Upper lobe of right lung (tissue), 1 donor: ENCODE results near the gene KLHL26. TPM values are rescaled to one million over a fixed set of nuclear protein-coding genes. Genes with fewer than 3 reads are reported as not detected.
"Not testable (repeated sequence)": the region's sequence is repeated elsewhere in the genome, so short reads cannot be mapped to it uniquely, and the experiment has no call there.

Experiments
- ATAC-seq: fragments of 200-7000 bp; cut with Tn5 transposase; one replicate; pipeline ENCODE4 v1.9.1; 2020; ENCODE audit warnings: mild to moderate bottlenecking, moderate library complexity
- DNase-seq: peaks from one replicate; pipeline ENCODE4 v3.0.0-alpha.2; 2020
- H3K27ac ChIP-seq: fragments of 200-600 bp; one replicate; pipeline ENCODE4 v1.8.0; 2022
- H3K27me3 ChIP-seq: fragments of 200-600 bp; one replicate; pipeline ENCODE4 v1.8.0; 2022; ENCODE audit warnings: mild to moderate bottlenecking
- H3K36me3 ChIP-seq: fragments of 200-600 bp; one replicate; pipeline ENCODE4 v1.8.0; 2022
- H3K4me1 ChIP-seq: fragments of 200-600 bp; one replicate; pipeline ENCODE4 v1.8.0; 2022
- H3K4me3 ChIP-seq: fragments of 200-600 bp; one replicate; pipeline ENCODE4 v1.8.0; 2022; ENCODE audit warnings: mild to moderate bottlenecking
- H3K9me3 ChIP-seq: fragments of 200-600 bp; one replicate; pipeline ENCODE4 v1.8.0; 2022
- CTCF ChIP-seq: fragments of 200-600 bp; IDR thresholded peaks from one replicate; pipeline ENCODE4 v1.8.0; 2022; ENCODE audit warnings: antibody characterized with exemption
- intact Hi-C: fragments of 100-400 bp; cut with DNase I; formaldehyde crosslinking; loops from one replicate; pipeline ENCODE4 v1.11.0; 2022
- total RNA-seq: library from RNA; stranded (reverse); fragmentation: NEBNext Ultra II Directional; extraction: Animal tissue kit (Norgen Biotek cat#: 25700); gene quantifications from one replicate; pipeline ENCODE4 v1.2.1, GENCODE V29; 2021
- donor health status: DM: no; HTN: yes; CAD: no; lungs with severe emphysema.

Gene KLHL26
- total RNA-seq, 1 donor from 2014 or later = 11.8 TPM

GRCh38 chr19:18599485-18599884 lies 37.3 kb upstream of the KLHL26 start:
- no peak for DNase-seq

GRCh38 chr19:18600692-18601397 lies 36.0 kb upstream of the KLHL26 start:
- H3K4me1 ChIP-seq, H3K27ac ChIP-seq, H3K9me3 ChIP-seq, DNase-seq, H3K4me3 ChIP-seq, intact Hi-C loops, H3K36me3 ChIP-seq, ATAC-seq: not testable (repeated sequence)
- H3K27me3 ChIP-seq = peaks cover 58% of the 10 kb centered on the region

More at GRCh38 chr19:18599485-18599884, 37.3 kb upstream of the KLHL26 start:
- TF ChIP-seq CTCF = no peak
- Histone ChIP-seq H3K27me3 (peaks cover 46% of the 10 kb centered on the region), H3K4me1 (peaks cover 16% of the 10 kb centered on the region), H3K9me3 (no peaks in the 10 kb centered on the region), H3K36me3 (no peaks in the 10 kb centered on the region), H3K27ac (no peak overlapping the region), H3K4me3 (no peak overlapping the region)
- ATAC-seq = no peak
- intact Hi-C loops = loop anchor here (10.0 kb wide), 1 partner anchor 255 kb away; no protein-coding TSS in a partner anchor

GRCh38 chr19:18601875-18602274 lies 35.0 kb upstream of the KLHL26 start:
- no peak for DNase-seq
- Histone ChIP-seq H3K27me3 (peaks cover 63% of the 10 kb centered on the region), H3K27ac (no peak overlapping the region), H3K36me3 (no peaks in the 10 kb centered on the region), H3K4me3 (no peak overlapping the region), H3K4me1 (peaks cover 8% of the 10 kb centered on the region), H3K9me3 (no peaks in the 10 kb centered on the region)
- intact Hi-C loops = no loop called here
- no peak for TF ChIP-seq CTCF
- ATAC-seq = no peak

GRCh38 chr19:18603255-18603957 lies 33.4 kb upstream of the KLHL26 start:
- TF ChIP-seq CTCF = peak; percentile 30
- ATAC-seq = peak; percentile 11

GRCh38 chr19:18603958-18604819 lies 32.6 kb upstream of the KLHL26 start:
- Histone ChIP-seq H3K4me3 (no peak overlapping the region), H3K27me3 (peaks cover 77% of the 10 kb centered on the region), H3K27ac (no peak overlapping the region), H3K36me3 (no peaks in the 10 kb centered on the region), H3K9me3 (no peaks in the 10 kb centered on the region), H3K4me1 (peaks cover 18% of the 10 kb centered on the region)
- intact Hi-C loops = no loop called here
- TF ChIP-seq CTCF = no peak
- ATAC-seq (no peak), DNase-seq (no peak)

More at GRCh38 chr19:18603255-18603957, 33.4 kb upstream of the KLHL26 start:
- no peak overlapping the region for H3K4me3 ChIP-seq
- H3K27me3 ChIP-seq = peaks cover 75% of the 10 kb centered on the region
- peaks cover 18% of the 10 kb centered on the region for H3K4me1 ChIP-seq
- H3K9me3 ChIP-seq = no peaks in the 10 kb centered on the region
- intact Hi-C loops = no loop called here
- DNase-seq = no peak
- H3K36me3 ChIP-seq = no peaks in the 10 kb centered on the region
- H3K27ac ChIP-seq = no peak overlapping the region
